NOMO-1 treated with dmso at 0.1 percent for 144 hours (cell line): ENCODE results near the gene IQCK.

Source experiments
- DNase-seq: peaks from one replicate; lab custom pipeline; 2025; ENCODE audit not compliant: unreplicated experiment; lab: John Stamatoyannopoulos, UW

IQCK gene

DNA sequence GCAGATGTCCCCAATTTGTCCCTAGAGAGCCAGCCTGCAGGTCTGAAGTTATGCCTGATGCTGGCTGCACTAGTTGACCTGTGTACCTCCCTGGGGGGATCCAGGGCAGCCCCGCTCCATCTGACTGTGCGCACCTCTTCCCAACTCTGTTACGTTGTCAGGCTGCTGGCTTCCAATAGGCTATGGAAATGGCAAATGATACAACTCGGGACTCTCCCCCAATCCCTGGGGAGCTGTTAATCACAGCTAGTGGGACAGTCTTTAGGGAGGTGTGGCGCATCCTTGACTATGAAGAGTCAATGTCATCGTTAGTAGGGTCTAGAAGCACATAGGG lies 136.4 kb downstream of the IQCK start:
- no peak for DNase-seq

DNA sequence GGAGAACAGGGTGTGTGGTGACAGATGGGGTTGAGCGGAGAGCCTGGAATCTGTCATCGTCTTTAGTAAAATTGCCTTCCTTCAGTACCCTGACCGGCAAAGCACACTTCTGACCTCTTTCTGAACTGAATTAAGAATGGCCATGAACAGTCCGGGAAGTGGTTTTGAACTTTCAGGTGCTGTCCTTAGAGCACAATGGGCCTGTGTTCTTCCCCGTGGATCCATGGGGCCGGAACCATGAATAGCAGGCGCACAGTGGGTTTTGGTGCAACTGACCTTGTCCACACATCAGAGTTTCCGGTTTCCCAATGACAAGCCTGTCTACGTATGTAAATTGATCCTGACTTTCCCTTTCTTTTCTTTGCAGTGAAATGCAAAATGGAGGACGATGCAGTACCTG lies 138.0 kb downstream of the IQCK start:
- DNase-seq, result no peak

DNA sequence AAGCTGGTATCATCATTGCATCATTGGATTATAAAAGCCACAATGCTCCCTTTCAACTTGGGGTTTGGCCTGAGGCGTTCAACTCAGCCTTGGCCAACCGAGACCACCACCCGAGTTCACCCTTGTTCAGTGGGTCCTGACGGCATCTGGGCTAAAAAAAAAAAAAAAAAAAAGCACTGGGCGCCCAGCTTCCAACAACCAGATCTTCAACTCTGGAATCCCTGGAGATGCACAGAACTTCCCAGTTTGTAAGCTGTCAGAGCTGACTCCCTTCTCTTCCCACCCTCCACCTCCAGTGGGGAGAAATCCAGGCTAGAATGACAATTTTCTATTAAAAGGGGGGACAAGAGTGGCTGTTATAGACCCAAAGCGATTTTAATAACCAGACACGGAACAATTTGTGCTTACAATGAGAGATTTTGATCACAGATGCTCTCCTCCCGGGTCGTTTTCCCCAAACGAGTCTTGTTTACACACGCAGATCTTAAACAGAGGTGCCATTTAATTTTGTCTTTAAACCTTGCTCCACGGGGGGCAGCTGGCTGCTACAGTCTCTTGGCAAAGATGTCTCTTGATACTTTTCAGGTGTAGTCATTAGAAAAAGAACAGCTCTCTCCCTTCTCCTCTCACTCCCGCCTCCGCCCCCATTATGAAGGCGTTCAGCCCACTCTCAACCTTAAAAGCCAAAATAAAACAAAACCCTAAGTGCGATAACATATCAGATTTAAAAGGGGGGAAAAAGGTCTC lies 139.7 kb downstream of the IQCK start:
- no peak for DNase-seq

DNA sequence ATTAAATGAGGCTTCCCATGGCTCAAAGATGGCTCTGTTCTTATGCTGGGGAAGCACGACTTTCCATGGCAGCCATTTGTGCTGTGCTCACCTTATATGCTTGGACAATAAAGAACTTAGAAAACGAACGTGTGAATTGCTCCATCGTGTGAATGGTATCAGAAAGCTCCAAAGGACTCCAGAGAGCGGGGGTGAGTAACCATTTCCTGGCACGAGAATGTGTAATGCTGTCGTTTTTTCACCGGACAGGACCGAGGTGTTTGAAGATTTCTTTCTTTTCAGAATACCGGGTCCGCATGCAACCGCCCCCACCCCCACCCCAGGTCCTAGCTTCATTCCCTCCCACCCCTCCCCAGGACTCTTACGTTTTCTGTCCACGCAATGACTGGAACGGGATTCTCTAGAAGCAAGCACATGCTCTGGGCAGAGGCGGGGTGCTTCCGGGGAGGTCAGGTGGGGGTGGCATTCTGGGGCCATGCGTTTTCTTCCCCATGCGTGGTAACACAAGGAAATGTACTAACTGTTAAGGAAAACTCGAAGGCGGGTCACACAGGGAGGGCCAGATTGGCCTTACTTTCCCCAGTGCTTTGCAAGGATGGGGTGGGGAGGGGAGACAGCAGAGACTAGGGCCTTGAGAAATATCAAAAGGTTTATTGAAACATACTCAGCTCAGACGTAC lies 140.4 kb downstream of the IQCK start:
- no peak for DNase-seq

DNA sequence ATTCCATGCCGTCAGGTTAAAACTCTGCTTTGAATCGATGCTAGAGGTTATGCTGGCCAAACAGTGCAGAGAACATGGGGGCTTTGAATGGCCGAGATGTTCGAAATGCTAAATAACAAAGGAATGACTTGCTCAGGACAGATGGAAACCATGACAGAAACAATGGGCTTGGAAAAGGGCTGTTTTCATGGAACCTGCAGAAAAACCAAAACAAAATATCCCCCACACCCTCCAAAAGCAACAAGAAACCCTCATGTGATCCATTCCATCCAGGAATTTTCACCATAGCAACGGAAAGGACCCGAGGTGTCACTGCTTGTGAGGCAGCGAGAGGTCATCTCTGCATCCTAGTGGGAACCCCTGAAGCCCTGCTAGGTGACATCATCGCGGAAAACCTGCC lies 141.1 kb downstream of the IQCK start:
- no peak for DNase-seq

DNA sequence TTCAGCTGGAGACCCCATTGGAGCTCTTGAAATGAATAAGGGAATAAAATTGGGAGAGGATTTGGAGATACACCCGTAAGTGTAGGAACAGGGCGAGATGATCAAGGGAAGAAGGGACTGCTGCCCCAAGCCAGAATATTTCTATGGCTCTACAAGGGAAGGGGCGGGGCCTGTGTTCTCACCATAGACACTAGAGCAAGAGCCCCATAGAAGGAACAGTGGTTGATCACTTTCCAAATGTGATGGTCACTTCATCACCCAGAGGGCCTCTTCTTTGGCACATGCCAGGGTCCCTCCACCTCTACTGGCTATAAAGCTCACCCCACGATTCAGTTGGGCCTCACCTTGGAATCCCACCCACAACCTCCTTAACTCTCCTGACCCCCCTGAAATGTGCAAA lies 141.5 kb downstream of the IQCK start:
- DNase-seq, result no peak

DNA sequence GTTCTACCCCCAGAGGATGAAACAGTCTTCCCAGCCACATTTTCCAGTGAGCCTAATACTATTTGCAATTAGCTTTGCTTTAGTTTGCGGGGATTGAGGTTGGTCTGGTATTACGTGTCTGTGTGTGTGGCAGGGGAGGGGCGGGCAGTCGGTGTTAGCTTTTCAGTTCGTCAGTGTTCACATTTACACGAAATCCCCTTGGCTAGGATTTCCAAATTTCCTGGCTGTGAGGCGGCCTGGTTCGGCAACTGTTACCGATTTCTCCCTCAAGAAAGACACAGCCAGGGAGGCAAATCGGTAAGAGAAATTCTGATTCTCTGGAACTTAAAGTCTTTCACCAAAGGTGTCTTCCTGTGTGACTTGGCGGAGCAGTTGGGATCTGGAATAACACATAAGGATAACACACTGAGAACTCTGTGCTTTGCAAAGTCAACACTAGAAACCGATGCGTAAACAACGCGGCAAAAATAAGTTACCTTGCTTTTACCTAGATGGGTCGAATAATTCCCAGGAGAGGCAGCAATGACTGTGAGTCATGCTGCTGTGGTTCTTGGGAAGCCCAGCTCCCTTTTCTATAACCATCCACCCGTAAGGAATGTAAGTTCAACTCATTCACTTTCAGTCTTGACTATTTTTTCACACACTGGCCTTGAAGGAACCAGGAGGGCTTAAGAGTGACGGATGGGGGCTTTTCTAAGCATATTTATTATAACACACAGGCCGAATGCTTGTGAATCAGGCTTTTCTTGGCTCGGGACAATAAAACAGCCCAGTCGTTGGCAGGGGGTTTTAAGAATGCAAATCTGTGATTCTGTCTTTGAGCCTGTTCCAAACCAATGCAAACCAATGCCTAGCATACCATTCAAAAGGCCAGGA lies 142.3 kb downstream of the IQCK start:
- no peak for DNase-seq

DNA sequence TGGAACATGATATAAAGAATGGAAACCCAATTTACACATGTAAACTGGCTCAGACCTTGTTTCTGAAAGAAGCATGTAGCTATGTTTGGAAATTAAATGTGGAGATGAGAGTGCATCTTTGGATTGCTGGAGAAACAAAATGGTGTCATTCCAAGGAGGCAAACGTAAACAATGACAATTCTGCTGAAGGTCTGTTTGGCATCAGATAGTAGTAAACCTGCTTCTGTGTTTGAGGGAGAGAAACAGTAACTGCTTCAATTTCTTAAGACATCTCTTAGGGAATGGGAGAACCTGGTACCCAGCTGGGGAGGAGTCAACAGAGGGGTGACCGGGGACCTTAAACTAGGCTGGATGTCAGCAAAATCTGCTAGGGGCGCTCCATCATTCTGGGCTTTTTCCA lies 143.1 kb downstream of the IQCK start:
- DNase-seq, result no peak

DNA sequence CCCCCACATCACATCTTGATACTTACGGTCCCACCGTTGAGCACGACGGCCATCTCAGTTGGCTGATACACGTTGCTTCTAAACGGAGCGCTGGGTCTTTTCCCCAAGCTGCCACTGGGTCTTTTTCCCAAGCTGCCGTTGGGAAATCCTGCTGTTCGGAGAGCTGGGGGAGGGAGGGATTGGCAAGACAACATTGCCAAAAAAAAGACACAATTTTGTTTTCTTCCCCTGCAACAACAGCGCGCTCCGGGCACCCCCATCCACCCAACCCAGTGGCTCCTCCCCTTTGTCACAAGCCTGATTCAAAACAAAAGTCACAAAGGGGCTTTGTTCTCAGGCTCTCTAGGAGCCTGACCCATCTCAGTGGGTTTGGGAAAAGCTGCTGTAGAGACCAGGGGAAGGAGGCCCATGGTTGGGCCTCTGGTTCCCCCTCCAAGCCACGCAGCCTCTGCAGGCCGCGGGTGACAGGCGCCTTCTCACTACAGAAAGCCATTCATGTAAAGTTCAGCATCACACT lies 143.8 kb downstream of the IQCK start:
- no peak for DNase-seq

DNA sequence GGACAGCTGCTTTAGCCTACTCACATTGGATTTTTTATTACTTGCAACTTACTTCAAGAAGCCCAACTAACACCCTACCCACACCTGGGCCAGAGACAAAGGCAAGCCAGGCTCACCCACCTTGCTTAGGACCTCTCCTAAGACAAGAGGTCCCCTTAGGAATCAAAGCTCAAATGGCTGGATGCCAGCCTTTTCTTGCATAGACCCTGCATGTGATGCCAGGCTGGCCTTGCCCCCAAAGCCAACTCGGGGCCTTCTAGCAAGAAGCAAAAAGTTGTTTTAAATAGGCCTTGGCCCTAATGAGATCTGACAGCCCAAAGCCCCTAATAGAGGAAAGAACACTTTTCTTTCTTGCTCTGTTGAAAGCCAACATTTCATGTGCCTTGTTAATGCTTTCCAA lies 145.9 kb downstream of the IQCK start:
- DNase-seq, result no peak

DNA sequence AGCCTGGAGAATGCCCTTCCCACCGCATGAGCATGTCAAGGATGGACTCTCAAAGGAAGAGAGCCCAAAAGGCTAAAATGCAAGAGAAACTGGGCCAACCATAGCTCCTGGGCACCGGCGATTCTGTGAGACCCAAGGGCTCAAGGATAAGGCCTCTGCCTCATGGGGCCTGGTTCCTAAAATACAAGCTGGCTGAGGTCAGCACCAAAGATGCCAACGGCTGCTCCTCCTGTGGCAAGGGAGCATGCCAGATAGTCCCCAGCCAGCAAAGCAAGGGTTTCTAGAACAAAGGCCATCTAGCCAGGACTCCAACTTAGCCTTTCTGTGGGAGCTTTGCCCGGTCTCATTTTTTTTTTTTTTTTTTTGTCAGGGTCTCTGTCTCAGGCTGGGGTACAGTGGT lies 146.5 kb downstream of the IQCK start:
- no peak for DNase-seq

DNA sequence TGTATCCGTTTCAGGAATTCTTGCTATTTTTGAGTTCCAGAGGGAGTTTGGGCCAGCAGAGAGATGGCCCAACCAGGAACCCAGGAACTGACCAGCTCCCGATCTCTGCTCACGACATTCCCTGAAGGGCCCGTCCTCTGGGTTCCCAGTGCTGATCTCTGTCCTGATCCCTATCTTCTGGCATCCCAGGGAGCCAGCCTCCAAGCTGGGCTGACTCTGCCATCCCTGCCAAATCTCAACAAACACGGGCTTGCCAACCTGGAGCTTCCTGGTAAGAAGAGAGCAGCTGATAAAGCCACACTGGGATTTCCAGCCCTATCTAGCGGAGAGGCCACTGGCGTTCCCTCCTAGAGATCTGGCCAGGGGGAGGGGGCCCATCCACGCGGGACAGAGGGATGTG lies 150.3 kb downstream of the IQCK start:
- no peak for DNase-seq

DNA sequence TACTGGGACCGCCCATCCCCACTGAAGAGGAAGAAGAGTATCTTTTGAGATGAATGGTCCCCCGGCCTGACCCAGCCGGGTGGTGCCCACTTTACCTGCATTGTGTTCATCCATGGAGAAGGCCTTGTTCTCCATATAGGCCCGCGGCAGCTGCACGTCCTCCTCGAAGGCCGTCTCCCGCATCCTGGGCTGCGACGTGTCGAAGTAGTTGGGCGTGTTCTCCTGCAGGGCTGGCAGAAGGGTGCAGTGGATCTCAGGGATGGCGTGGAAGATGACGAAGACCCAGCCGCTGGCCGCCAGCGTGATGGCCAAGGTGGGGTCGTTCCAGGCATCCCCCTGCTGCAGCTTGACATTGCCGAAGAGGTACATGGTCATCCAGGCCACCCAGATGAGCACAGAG lies 153.7 kb downstream of the IQCK start:
- no peak for DNase-seq

DNA sequence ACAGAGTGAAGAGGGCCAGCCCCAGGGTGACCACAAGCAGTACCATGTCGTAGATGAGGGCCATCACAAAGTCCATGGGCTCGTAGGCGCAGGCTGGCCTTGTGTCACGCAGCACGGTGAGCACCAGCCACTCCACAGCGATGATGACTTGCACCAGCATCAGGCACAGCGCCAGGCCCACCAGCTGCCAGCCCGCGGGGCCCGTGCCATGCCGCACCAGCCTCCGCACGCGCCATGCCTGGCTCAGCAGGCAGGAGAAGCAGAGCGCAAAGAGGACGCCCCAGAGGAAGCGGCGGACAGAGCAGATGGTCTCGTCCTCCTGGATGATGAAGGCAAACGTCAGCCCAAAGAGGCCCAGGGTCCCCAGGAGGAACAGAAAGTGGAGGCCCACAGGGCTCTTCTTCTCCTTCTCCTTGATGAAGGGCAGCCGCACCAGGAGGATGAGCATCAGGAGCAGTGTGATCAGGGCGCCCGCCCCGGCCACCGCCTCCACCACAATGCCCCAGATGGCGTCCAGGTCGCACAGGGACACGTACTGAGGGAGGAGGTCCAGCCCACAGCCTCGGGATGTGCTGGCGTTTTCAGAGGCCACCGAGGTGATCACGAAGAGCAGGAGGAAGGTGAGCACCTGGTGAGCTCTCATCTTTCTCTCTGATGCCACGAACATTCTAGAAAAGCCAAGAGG lies 154.2 kb downstream of the IQCK start:
- DNase-seq, result no peak

DNA sequence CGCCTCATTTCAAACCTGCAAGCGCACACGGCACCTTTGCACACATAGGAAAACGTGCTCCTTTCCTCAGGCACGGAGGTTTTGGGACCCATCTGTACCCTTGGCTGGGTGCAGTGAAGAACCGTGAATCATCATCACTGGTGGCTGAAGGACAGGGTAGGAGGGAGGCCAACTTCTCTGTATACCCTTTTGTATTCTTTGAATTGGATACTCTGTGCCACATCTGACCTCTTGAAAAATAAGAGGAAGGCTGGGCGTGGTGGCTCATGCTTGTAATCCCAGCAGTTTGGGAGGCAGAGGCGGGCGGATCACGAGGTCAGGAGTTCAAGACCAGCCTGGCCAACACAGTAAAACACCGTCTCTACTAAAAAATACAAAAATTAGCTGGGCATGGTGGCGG lies 154.9 kb downstream of the IQCK start:
- DNase-seq, result no peak

DNA sequence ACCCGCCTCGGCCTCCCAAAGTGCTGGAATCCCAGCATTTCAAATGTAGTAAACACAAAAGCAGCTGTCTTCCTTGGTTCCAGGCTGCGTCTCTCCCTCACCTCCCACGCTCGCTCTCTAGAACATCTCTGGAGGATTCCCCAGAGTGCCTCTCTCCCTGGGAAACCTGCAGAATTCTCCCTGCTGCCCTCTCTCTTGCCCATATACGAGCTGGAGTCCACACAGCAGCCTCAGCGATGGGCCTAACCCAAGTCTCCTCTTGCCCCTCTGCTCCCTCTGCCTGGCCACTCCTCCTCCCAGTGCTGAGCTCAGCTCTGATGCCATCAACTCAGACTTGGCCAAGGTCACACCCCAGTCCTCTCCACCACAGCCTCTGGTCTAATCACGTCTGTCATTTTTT lies 156.0 kb downstream of the IQCK start:
- DNase-seq, result no peak

DNA sequence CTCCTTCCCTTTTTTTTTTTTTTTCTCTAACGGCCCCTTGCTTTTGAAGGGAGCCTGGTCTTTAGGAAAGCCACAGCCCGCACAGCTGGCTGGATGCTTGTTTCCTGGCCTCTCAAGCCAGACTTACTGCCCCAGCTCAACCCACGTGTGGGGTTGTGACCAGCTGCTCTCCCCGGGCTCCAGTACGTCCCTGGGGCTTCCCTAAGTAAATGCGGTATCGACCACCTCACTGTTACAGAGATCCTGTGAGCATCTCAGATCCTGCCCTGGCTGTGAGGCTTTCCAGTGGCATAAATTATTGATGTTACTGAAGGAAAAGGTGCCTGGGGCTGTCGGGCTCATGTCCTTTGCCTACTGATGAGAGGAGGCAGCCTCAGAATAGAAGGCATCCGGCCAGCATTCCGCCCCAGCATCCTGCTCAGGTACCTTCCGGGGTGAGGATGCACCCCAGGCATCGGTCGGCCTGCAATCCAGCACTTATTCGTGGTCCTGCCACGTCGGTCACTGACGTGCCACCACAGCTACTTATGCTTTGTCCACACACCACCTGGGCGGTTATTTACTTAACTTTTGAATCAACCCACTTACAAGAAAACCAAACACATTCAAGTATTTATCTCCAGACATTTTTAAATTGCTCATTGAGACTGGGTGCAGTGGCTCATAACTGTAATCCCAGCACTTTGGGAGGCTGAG lies 156.9 kb downstream of the IQCK start:
- no peak for DNase-seq

DNA sequence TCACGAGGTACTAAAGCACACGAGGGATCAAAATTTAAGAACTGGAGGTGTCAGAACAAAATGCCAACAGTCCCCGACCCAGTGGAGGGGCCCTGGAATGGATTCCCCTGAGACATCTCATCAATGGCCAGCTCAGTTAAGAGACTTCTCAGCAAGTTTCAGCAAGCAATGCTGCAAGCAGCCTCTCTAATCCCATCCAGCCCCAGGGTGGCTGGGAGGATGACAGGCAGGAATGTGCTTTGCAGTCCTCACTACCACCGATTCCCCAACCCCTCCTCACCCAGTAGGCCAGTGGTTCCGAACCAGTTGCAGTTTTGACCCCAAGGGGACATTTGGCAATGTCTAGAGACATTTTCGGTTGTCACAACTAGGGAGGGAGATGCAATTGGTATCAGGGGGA lies 157.8 kb downstream of the IQCK start:
- DNase-seq, result no peak

DNA sequence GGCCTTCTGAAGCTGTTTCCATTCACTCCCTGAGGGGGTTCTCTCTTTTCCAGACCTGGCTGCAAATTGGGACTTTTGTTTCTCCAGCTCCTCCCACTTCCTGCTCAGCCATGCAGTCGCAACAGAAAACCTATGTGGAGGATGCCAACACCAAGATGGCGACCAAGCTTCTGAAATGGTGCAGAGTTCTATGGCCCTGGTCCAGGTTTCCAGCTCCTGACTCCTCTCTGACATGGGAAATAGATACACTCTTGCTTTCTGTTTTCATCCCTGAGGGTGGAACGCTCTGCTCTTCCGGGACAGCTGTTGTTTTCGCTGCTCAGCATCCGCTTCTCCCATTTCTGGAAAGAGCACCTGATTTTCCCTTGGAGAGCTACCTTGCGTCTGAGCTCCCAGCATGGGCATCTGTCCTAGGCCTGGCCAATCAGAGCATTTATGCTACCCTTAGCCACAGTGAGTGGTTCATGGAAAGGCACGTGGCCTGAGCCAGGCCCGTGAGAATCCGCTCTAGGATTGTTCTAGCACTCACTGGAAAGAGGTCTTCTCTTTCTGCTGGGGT lies 158.5 kb downstream of the IQCK start:
- DNase-seq, result no peak

DNA sequence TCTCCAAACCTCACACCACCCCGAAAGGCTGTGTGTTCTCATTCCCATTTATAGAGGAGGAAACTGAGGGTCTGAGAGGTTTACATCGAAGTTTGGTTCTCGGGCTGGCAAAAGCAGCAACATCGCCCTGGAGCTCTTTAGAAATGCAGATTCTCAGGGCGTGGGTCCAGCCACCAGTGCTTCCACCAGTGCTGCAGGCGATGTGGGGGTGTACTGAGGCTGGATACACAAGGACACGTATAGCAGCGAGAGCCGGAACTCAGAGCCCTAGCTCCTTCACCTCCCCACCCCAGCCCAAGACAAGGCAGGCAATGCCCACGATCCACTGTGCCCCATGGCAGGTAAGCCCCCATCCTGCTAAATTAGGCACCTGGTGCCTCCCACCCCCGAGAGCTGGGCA lies 160.7 kb downstream of the IQCK start:
- no peak for DNase-seq
